DMS114 treated with DMSO at 0.1 percent for 48 hours (cell line): ENCODE measurements around the gene MED13L.

Experiments used
- DNase-seq: peaks from one replicate; lab custom pipeline; 2025; ENCODE audit not compliant: unreplicated experiment; lab: John Stamatoyannopoulos, UW

MED13L gene

GRCh38 chr12:116213885-116214527 is 63.5 kb downstream of the MED13L start:
- no peak for DNase-seq

GRCh38 chr12:116213014-116213413 is 64.5 kb downstream of the MED13L start:
- no peak for DNase-seq

GRCh38 chr12:116210762-116211161 is 66.7 kb downstream of the MED13L start:
- no peak for DNase-seq

GRCh38 chr12:116210131-116210530 is 67.4 kb downstream of the MED13L start:
- no peak for DNase-seq

GRCh38 chr12:116209503-116209902 is 68.0 kb downstream of the MED13L start:
- DNase-seq: no peak

- no peak for DNase-seq
Observed at GRCh38 chr12:116207274-116207673, 70.2 kb downstream of the MED13L start.

GRCh38 chr12:116206828-116207227 is 70.7 kb downstream of the MED13L start:
- no peak for DNase-seq

GRCh38 chr12:116204785-116205184 is 72.7 kb downstream of the MED13L start:
- no peak for DNase-seq

GRCh38 chr12:116204169-116204568 is 73.3 kb downstream of the MED13L start:
- DNase-seq: no peak

GRCh38 chr12:116202940-116203339 is 74.6 kb downstream of the MED13L start:
- no peak for DNase-seq

GRCh38 chr12:116202433-116202832 is 75.1 kb downstream of the MED13L start:
- no peak for DNase-seq

- DNase-seq: no peak
Observed at GRCh38 chr12:116201908-116202307, 75.6 kb downstream of the MED13L start.

- no peak for DNase-seq
Observed at GRCh38 chr12:116201359-116201758, 76.1 kb downstream of the MED13L start.

- DNase-seq: no peak
Observed at GRCh38 chr12:116200812-116201211, 76.7 kb downstream of the MED13L start.

- DNase-seq: no peak
Observed at GRCh38 chr12:116199160-116199706, 78.3 kb downstream of the MED13L start.

- peak; percentile 24 for DNase-seq
Observed at GRCh38 chr12:116196752-116197718, 80.5 kb downstream of the MED13L start.

GRCh38 chr12:116196226-116196625 is 81.3 kb downstream of the MED13L start:
- DNase-seq: no peak

- no peak for DNase-seq
Observed at GRCh38 chr12:116194935-116195431, 82.5 kb downstream of the MED13L start.

GRCh38 chr12:116189692-116190091 is 87.8 kb downstream of the MED13L start:
- DNase-seq: no peak

- no peak for DNase-seq
Observed at GRCh38 chr12:116188581-116188980, 88.9 kb downstream of the MED13L start.

GRCh38 chr12:116187151-116187511 is 90.4 kb downstream of the MED13L start:
- DNase-seq: no peak
